NCI-H748 (cell line): ENCODE data around the gene TLE1.
"Not testable (repeated sequence)": the region's sequence is repeated elsewhere in the genome, so short reads cannot be mapped to it uniquely, and the experiment has no call there.

Experiments used
- DNase-seq: peaks from one replicate; lab custom pipeline; 2025; ENCODE audit not compliant: unreplicated experiment; lab: John Stamatoyannopoulos, UW

TLE1 gene

DNA sequence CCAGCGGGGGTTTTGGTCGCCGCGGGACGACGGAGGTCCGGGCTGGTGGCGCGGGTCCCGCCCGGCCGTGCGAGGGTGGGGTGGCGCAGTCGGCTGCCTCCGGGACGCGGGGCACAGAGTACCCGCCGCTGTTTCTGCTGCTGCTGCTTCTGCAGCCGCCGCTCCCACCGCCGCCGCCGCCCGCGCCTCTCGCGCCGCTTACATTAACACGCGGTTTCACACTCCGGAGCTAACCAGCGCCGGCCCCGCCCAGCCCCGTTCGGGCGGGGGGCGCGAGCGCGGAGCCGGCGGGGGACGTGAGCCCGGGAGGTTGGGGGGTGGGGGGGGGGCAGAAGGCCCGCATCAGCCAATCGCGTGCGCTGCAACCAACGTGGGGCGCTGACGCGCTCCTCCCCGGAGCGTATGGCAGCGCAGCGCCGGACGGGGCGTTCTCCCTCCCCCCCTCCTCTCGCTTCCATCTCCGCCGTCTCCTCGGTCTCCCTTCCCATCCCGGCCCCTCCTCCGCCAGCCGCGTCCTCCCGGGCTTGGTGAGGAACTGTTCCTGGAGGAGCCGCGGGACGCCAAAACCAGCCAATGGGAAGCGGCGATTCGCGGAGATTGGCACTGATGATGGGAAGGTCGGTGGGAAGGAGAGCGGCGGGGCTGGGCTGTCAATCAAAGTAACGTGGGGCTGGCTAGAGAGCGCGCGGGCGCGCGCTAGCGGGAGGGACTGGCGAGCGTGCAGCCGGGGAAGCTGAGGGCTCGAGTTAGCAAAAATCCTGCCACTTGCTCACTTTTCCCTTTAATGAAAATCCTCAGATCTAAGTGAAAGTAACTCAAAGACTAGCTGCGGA lies at the start of gene TLE1:
Gene TLE1, minus strand, starts transcription at position 205 of the 833 bp plus-strand sequence. CDS start 1,307 bp downstream, outside the sequence.
- DNase-seq, result peak; percentile 100

GRCh38 chr9:81737871-81738507 lies 48.6 kb upstream of the TLE1 start:
- DNase-seq, result no peak

DNA sequence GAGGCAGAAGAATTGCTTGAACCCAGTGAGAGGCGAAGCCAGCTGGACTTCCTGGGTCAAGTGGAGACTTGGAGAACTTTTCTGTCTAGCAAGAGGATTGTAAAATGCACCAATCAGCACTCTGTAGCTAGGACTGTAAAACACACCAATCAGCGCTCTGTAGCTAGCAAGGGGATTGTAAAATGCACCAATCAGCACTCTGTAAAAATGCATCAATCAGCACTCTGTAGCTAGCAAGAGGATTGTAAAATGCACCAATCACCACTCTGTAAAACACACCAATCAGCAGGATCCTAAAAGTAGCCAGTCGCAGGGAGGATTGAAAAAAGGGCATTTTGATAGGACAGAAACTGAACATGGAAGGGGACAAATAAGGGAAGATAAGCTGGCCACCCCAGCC lies 41.2 kb upstream of the TLE1 start:
- DNase-seq, result not testable (repeated sequence)

DNA sequence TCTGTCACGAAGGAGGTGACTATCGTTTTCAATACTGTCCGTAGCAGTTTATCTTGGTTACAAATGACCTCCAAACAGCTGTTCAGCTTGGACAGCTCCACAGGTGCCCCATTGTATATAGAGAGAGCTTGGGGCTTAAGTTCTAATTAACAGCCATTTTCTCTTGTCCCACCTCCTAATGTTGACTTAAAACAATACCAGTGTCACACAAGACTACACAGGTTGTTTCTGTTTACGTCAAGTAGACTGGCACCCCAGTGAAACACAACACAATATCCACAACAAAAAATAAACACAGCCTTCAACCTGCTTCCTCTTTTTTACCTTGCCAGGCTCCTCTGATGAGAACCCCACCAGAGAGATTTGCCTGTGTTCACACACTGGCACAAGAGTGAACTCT lies 39.8 kb upstream of the TLE1 start:
- DNase-seq, result peak; percentile 89

- peak; percentile 63 for DNase-seq
Measured at GRCh38 chr9:81724242-81724889, 35.0 kb upstream of the TLE1 start.

DNA sequence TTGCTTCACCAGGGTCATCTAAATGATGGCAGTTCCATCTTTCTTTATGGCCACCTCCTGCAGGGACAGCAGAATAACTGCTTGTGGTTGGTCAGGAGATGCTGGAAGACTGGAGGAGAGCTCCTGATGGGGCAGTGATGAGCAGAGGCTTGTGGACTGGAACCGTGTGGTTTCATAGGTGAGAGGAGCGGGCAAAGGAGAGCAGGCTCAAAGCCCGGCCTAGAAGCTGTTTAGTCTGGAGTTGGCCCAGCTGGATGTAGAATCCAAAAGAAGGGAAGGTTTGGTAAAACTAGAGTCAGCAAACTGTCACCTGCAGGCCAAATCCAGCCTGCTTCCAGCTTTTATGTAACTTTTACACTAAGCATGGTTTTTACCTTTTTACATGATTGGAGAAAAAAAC lies 32.9 kb upstream of the TLE1 start:
- no peak for DNase-seq

DNA sequence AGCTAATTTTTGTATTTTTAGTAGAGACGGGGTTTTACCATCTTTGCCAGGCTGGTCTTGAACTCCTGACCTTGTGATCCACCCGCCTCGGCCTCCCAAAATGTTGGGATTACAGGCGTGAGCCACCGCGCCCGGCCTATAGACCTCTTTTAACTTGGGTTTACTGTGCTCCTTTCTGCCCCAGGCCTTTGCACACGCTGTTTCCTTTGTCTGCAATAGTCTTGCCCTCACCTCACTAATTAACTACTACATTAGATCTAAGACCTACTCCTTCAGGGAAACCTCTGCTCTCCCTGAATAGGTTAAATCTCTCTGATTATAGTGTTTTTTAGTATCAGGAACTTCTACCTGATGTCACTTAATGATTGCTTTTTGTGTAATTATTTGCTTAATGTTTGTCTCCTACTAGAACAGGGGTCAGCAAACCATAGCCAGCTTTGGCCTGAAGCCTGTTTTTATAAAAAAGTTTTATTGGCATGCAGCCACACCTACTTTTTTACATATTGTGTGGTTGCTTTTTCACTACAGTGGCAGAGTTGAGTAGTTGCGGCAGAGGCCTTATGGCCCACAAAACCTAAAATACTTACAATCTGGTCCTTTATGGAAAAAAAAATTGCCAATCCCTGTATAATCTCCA lies 31.2 kb upstream of the TLE1 start:
- peak; percentile 16 for DNase-seq

GRCh38 chr9:81719972-81720371 lies 30.6 kb upstream of the TLE1 start:
- no peak for DNase-seq

GRCh38 chr9:81718244-81718643 lies 28.9 kb upstream of the TLE1 start:
- DNase-seq, result no peak

DNA sequence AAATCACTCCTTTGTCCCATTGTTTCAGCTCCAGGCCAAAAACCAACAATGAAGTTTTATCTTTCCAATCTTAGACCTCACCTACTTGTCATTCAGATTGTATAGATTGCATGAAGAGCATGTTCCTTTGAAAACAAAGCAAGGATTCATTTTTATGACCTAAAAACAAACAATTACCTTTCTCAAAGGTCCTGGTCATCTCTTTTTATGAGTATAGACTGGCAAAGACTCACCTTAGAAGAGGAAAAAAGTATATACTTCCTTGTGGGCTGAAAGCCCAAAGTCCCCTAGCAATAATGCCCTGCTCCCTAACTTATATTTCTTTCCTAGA lies 28.4 kb upstream of the TLE1 start:
- peak; percentile 74 for DNase-seq

DNA sequence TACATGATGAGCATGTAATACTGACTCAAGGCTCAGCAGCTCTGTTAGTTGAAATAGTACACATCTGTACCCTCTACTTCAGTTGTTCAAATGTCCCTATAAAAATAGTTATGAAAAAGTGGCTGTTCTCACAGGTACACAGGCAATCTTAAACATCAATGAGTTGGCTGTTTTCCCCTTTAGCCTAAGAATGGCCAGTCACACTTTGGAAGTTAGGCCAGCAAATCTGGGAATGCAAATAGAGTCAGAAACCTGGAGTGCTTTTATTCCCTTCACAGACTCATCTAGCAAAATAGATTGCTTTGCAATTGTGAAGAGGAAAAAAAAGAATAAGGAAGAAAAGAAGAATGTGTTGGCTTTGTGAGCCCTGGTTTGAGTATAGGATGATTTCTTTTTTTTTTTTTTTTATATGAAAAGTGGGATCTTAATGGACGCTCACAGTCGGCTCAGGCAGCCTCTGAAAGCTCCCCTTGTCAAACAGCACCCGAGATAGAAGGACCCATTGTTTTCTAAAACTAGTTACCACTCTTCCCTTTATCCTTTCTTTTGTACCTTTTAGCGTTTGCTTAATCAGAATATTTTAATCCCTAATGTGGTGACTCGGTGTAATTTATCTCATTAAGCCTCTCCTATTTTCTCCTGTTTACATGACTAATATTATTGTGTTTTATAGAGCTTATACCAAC lies 27.9 kb upstream of the TLE1 start:
- no peak for DNase-seq

- DNase-seq, result no peak
Measured at GRCh38 chr9:81716409-81716808, 27.1 kb upstream of the TLE1 start.

DNA sequence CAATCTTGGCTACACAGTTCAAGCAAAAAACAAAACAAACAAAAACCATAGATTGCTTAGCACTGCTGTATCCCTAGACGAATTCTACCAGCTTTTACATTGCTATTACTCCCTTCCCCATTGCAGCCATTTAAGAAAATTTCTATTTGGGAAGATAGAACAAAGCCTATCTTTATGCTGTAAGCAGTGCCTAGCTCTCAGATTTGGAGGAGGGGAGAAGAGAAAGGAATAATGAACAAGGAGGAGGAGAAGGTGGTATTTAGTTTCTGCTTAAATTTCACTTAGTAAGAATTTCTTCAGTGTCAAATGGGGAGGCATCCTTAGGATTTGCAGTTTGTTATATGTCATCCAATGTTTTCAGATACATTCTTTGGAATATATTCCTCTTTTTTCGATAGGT lies 16.2 kb upstream of the TLE1 start:
- no peak for DNase-seq

- DNase-seq, result no peak
Measured at GRCh38 chr9:81694541-81694940, 5.2 kb upstream of the TLE1 start.

- DNase-seq, result no peak
Measured at GRCh38 chr9:81693671-81694378, 4.5 kb upstream of the TLE1 start.

- peak; percentile 86 for DNase-seq
Measured at GRCh38 chr9:81690251-81690851, 1.0 kb upstream of the TLE1 start.

GRCh38 chr9:81689093-81689342 lies 329 bp downstream of the TLE1 start:
- peak; percentile 72 for DNase-seq

- peak; percentile 72 for DNase-seq
Measured at GRCh38 chr9:81688262-81689092, 870 bp downstream of the TLE1 start.

- DNase-seq, result peak; percentile 76
Measured at GRCh38 chr9:81687521-81688261, 1.7 kb downstream of the TLE1 start.
